Endothelial cell of umbilical vein (primary cell): ENCODE measurements around the gene DISP3. TPM values are rescaled to one million over a fixed set of nuclear protein-coding genes. Genes with fewer than 3 reads are reported as not detected.

Source experiments
- BruUV-seq: library from RNA; stranded (reverse); fragments of 400-500 nt; replicated peaks from 2 replicates; lab custom pipeline; 2021; lab: Mats Ljungman, UMichigan
- CTCF ChIA-PET: fragments of 300-600, 350-600 bp; sonication (Branson Sonifier 250); formaldehyde crosslinking; loops from one replicate; lab custom pipeline; 2021; ENCODE audit warnings: antibody characterized with exemption, inconsistent platforms; lab: Charles Lee
- POLR2A ChIA-PET: fragments of 300-600, 350-600 bp; sonication (Branson Sonifier 250); formaldehyde crosslinking; loops from one replicate; lab custom pipeline; 2021; ENCODE audit warnings: antibody characterized with exemption, inconsistent platforms; lab: Charles Lee
- DNase-seq: peaks from one replicate; pipeline ENCODE4 v3.0.0-alpha.2; 2011; ENCODE audit warnings: low read depth, low spot score
- FAIRE-seq: peaks from 2 replicates; lab custom pipeline; 2011; peaks lifted over from hg19 to GRCh38; lab: Jason Lieb, UNC
- H2AFZ ChIP-seq: 2 replicates; pipeline ENCODE4 v1.6.0; 2012; ENCODE audit warnings: low read depth, low read length, control low read depth, inconsistent platforms
- H3K27ac ChIP-seq: 2 replicates; pipeline ENCODE4 v1.5.1; 2011; ENCODE audit warnings: low read depth, mild to moderate bottlenecking, control low read depth, low read length, moderate library complexity; ENCODE audit not compliant: insufficient read depth
- H3K27me3 ChIP-seq, 2 experiments: 2 replicates each; pipeline versions ENCODE4 v1.6.0 to v1.6.1; 2011; ENCODE audit warnings: low read length in 2 of 2, mixed read lengths in 1 of 2; ENCODE audit not compliant: control insufficient read depth in 2 of 2, insufficient read depth in 2 of 2
- H3K36me3 ChIP-seq, 2 experiments: 2 replicates in 1 of 2; 3 replicates in 1 of 2; pipeline ENCODE4 v1.5.1; 2011; ENCODE audit warnings: low read length in 2 of 2, mild to moderate bottlenecking in 1 of 2, moderate library complexity in 1 of 2; ENCODE audit not compliant: control insufficient read depth in 2 of 2, insufficient read depth in 2 of 2; ENCODE audit errors: extremely low read depth in 1 of 2
- H3K4me1 ChIP-seq: 3 replicates; pipeline ENCODE4 v1.5.1; 2011; ENCODE audit warnings: mild to moderate bottlenecking, low read length; ENCODE audit not compliant: control insufficient read depth, insufficient read depth; ENCODE audit errors: extremely low read depth
- H3K4me2 ChIP-seq: 2 replicates; pipeline ENCODE4 v1.6.1; 2011; ENCODE audit warnings: low read length, control low read depth, mixed read lengths; ENCODE audit not compliant: insufficient read depth
- H3K4me3 ChIP-seq, 3 experiments: fragments of 200-600 bp in 1 of 3; sonication (generic), shearing (Covaris generic) in 1 of 3; replicated peaks in 1 of 3; 2 replicates each; pipeline ENCODE4 v1.5.1; 2011 to 2016; ENCODE audit warnings: control low read depth in 3 of 3, low read length in 3 of 3, mild to moderate bottlenecking in 2 of 3, inconsistent platforms in 1 of 3, low read depth in 1 of 3, moderate library complexity in 1 of 3; ENCODE audit not compliant: insufficient read depth in 1 of 3
- H3K79me2 ChIP-seq: 2 replicates; pipeline ENCODE4 v1.6.0; 2012; ENCODE audit warnings: low read length, inconsistent platforms; ENCODE audit not compliant: control insufficient read depth, insufficient read depth
- H3K9ac ChIP-seq: replicated peaks from 2 replicates; pipeline ENCODE3; 2011; ENCODE audit warnings: low read length, control low read depth; ENCODE audit not compliant: insufficient read depth; ENCODE audit errors: extremely low read depth
- H3K9me1 ChIP-seq: replicated peaks from 3 replicates; pipeline ENCODE4 v1.6.0; 2011; ENCODE audit warnings: mild to moderate bottlenecking, low read length; ENCODE audit not compliant: control insufficient read depth, insufficient read depth; ENCODE audit errors: extremely low read depth
- H3K9me3 ChIP-seq: replicated peaks from 2 replicates; pipeline ENCODE4 v1.5.1; 2012; ENCODE audit warnings: low read length, inconsistent platforms; ENCODE audit not compliant: control insufficient read depth, insufficient read depth
- H4K20me1 ChIP-seq: replicated peaks from 2 replicates; pipeline ENCODE3; 2011; ENCODE audit warnings: mild to moderate bottlenecking, low read length; ENCODE audit not compliant: control insufficient read depth, insufficient read depth; ENCODE audit errors: extremely low read depth
- CTCF ChIP-seq, 2 donors: IDR thresholded peaks; 1 replicate in 1 of 2; 2 replicates in 1 of 2; pipeline ENCODE4 v1.5.1; 2011; ENCODE audit warnings: low read length in 2 of 2, mild to moderate bottlenecking in 2 of 2, moderate library complexity in 2 of 2, control low read depth in 1 of 2, inconsistent platforms in 1 of 2, low read depth in 1 of 2; ENCODE audit not compliant: insufficient read depth in 1 of 2; ENCODE audit errors: extremely low read depth in 1 of 2
- EZH2 ChIP-seq: IDR thresholded peaks from 2 replicates; pipeline ENCODE4 v1.6.1; 2012; ENCODE audit warnings: borderline replicate concordance, low read depth, mild to moderate bottlenecking, moderate library complexity, low read length, inconsistent platforms; ENCODE audit not compliant: severe bottlenecking
- FOS ChIP-seq: IDR thresholded peaks from 2 replicates; pipeline ENCODE4 v1.6.1; 2011; ENCODE audit warnings: mild to moderate bottlenecking, low read length, moderate library complexity, borderline replicate concordance; ENCODE audit not compliant: insufficient read depth
- GATA2 ChIP-seq: IDR thresholded peaks from 2 replicates; pipeline ENCODE4 v1.7.0; 2011; ENCODE audit warnings: low read depth, mild to moderate bottlenecking, moderate library complexity, mixed read lengths, low read length; ENCODE audit not compliant: insufficient read length, insufficient read depth
- JUN ChIP-seq: IDR thresholded peaks from 2 replicates; pipeline ENCODE4 v1.6.1; 2011; ENCODE audit warnings: borderline replicate concordance, low read depth; ENCODE audit not compliant: insufficient read length, insufficient read depth
- MAX ChIP-seq: IDR thresholded peaks from 2 replicates; pipeline ENCODE4 v1.6.1; 2011; ENCODE audit not compliant: insufficient read depth, insufficient read length
- MYC ChIP-seq: IDR thresholded peaks from one replicate; pipeline ENCODE4 v1.6.1; 2011; ENCODE audit warnings: mild to moderate bottlenecking, low read depth, low read length
- POLR2A ChIP-seq: IDR thresholded peaks from 2 replicates; pipeline ENCODE4 v1.6.1; 2012; ENCODE audit warnings: low read depth, mild to moderate bottlenecking, control low read depth, low read length
- POLR2AphosphoS5 ChIP-seq: IDR thresholded peaks from 2 replicates; pipeline ENCODE4 v1.6.1; 2012; ENCODE audit warnings: low read depth, mild to moderate bottlenecking, control low read depth, low read length, moderate library complexity; ENCODE audit not compliant: insufficient read depth
- dilution Hi-C: fragments of 300-500 bp; cut with MboI; formaldehyde crosslinking; loops from one replicate; pipeline ENCODE4 v1.15.0; 2019; ENCODE audit warnings: low sequenced_read_pairs; ENCODE audit not compliant: extremely low pct_ligation_motif_present
- intact Hi-C: fragments of 100-400 bp; cut with micrococcal nuclease; formaldehyde crosslinking; loops from one replicate; pipeline ENCODE4 v1.10.0; 2022
- polyA plus RNA-seq, 4 experiments: library from polyadenylated mRNA; depleted of rRNA in 3 of 4; stranded (reverse) in 3 of 4; unstranded in 1 of 4; fragments of >200 nt; gene quantifications; 2 replicates each; pipeline versions ENCODE4 v1.2.1 to v1.2.3, GENCODE V29; 2011 to 2012; ENCODE audit warnings: missing spikeins in 1 of 4
- total RNA-seq: library from RNA; stranded (reverse); gene quantifications from 2 replicates; pipeline ENCODE4 v1.2.3, GENCODE V29; 2021

DISP3 gene
- total and polyA plus RNA-seq, 2 donors (not counting 3 experiments of a cell fraction or from before 2014, with no cell fraction given): 0.26 to 0.49 TPM

DNA sequence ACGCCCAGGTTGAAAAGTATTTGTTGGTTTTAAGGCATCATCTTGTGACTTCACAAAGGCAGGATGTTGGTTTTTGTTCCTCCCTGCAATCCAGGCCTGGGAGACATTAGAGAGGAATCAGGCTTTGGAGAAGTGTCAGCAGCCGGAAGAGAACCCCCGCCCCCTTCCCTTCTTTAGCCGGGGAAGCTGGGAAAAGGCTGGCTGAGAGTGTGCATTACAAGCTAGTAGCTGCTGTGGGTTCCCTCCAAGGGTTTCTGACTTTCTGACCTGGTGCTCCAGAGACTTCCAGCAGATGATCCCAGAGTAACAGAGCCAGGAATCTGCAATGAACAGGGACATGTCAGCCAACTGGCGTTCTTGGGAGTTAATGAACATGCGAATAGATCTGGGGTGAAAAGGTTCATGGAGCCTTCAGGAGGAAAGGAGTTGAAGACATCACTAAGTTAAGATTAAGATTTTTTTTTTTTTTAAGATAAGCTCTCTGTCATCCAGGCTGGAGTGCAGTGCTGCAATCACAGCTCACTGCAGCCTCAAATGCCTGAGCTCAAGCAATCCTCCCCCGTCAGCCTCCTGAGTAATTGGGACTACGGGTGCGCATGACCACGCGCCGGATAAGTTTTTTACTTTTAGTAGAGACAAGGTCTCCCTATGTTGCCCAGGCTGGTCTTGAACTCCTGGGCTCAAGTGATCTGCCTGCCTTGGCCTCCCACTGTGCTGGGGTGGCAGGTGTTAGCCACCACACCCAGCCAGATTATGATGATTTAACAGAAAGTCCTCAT is 7.5 kb downstream of the DISP3 start:
- FAIRE-seq: no peak
- Histone ChIP-seq H2AFZ (no peak overlapping the region), H3K4me2 (no peak overlapping the region), H3K4me1 (no peaks in the 10 kb centered on the region), H3K79me2 (no peaks in the 10 kb centered on the region), H3K9me3 (no peaks in the 10 kb centered on the region), H3K4me3 (no peak overlapping the region), H3K36me3 (no peaks in the 10 kb centered on the region), H3K27me3 (no peaks in the 10 kb centered on the region), H3K27ac (no peak overlapping the region), H4K20me1 (no peaks in the 10 kb centered on the region), H3K9ac (no peak overlapping the region), H3K9me1 (no peaks in the 10 kb centered on the region)
- DNase-seq: no peak
- POLR2A ChIA-PET: interaction anchor here (0.6 kb wide), 1 partner anchor 27 kb away, joined by 5 read pairs; no protein-coding TSS in a partner anchor
- dilution Hi-C loops: no loop called here
- CTCF ChIA-PET: no interaction called here
- intact Hi-C loops: no loop called here
- TF ChIP-seq POLR2AphosphoS5 (no peak), FOS (no peak), EZH2 (no peak), GATA2 (no peak), CTCF (IDR thresholded peaks at IDR 0.05; ENCODE audit: extremely low read depth in 1 of 2, insufficient read depth in 1 of 2, low read depth in 1 of 2, low read length in 2 of 2) (no peak), MAX (no peak), MYC (no peak), POLR2A (no peak), JUN (no peak)
- BruUV-seq: no TSS peak
